ENCODE measurements around the gene SLC15A5.

Gene SLC15A5

GRCh38 chr12:16168078-16168477 lies 109.4 kb downstream of the SLC15A5 start:
- no peak for DNase-seq

- DNase-seq, result no peak
Observed at GRCh38 chr12:16166563-16167470, 110.7 kb downstream of the SLC15A5 start.

- DNase-seq, result no peak
Observed at GRCh38 chr12:16165506-16165905, 112.0 kb downstream of the SLC15A5 start.

GRCh38 chr12:16163901-16164300 lies 113.6 kb downstream of the SLC15A5 start:
- no peak for DNase-seq

GRCh38 chr12:16163146-16163545 lies 114.3 kb downstream of the SLC15A5 start:
- DNase-seq, result no peak

- no peak for DNase-seq
Observed at GRCh38 chr12:16159571-16159970, 117.9 kb downstream of the SLC15A5 start.

- no peak for DNase-seq
Observed at GRCh38 chr12:16158050-16158449, 119.4 kb downstream of the SLC15A5 start.

GRCh38 chr12:16155938-16156337 lies 121.5 kb downstream of the SLC15A5 start:
- DNase-seq, result no peak

- peak; percentile 17 for DNase-seq
Observed at GRCh38 chr12:16154990-16155389, 122.5 kb downstream of the SLC15A5 start.

- DNase-seq, result no peak
Observed at GRCh38 chr12:16152885-16153673, 124.4 kb downstream of the SLC15A5 start.

GRCh38 chr12:16150276-16150675 lies 127.2 kb downstream of the SLC15A5 start:
- no peak for DNase-seq

- DNase-seq, result no peak
Observed at GRCh38 chr12:16148938-16149337, 128.5 kb downstream of the SLC15A5 start.
